Activated naive CD4-positive, alpha-beta T cell treated with anti-CD3 and anti-CD28 coated beads, Interleukin-2, amount 50 U/mL, for 16 hours (primary cell): ENCODE results near the gene TMEM272.

ENCODE experiments used
- DNase-seq: peaks from one replicate; pipeline ENCODE4 v3.0.0-alpha.2; 2020

TMEM272 gene

GRCh38 chr13:51778392-51778791 is 66.6 kb downstream of the TMEM272 start:
- no peak for DNase-seq

- no peak for DNase-seq
These were observed 67.1 kb downstream of the TMEM272 start for GRCh38 chr13:51777921-51778320.

GRCh38 chr13:51776179-51776578 is 68.8 kb downstream of the TMEM272 start:
- no peak for DNase-seq

GRCh38 chr13:51773515-51773914 is 71.5 kb downstream of the TMEM272 start:
- no peak for DNase-seq

GRCh38 chr13:51772781-51773180 is 72.2 kb downstream of the TMEM272 start:
- no peak for DNase-seq

GRCh38 chr13:51772105-51772455 is 72.9 kb downstream of the TMEM272 start:
- no peak for DNase-seq

GRCh38 chr13:51771418-51772104 is 73.4 kb downstream of the TMEM272 start:
- DNase-seq = no peak

- DNase-seq = no peak
These were observed 74.1 kb downstream of the TMEM272 start for GRCh38 chr13:51770681-51771417.

GRCh38 chr13:51770160-51770559 is 74.8 kb downstream of the TMEM272 start:
- DNase-seq = no peak

GRCh38 chr13:51769455-51770127 is 75.4 kb downstream of the TMEM272 start:
- no peak for DNase-seq

- no peak for DNase-seq
These were observed 76.0 kb downstream of the TMEM272 start for GRCh38 chr13:51768976-51769375.

GRCh38 chr13:51768378-51768921 is 76.5 kb downstream of the TMEM272 start:
- DNase-seq = no peak

GRCh38 chr13:51767100-51767499 is 77.9 kb downstream of the TMEM272 start:
- no peak for DNase-seq

GRCh38 chr13:51765142-51765515 is 79.8 kb downstream of the TMEM272 start:
- DNase-seq = no peak

GRCh38 chr13:51764184-51765141 is 80.5 kb downstream of the TMEM272 start:
- peak; percentile 76 for DNase-seq

GRCh38 chr13:51763486-51763885 is 81.5 kb downstream of the TMEM272 start:
- DNase-seq = no peak
